Suprapubic skin (tissue), 4 donors: Measurements from ENCODE around the gene MOGAT3.

Experiments used
- EP300 ChIP-seq: sonication (generic); formaldehyde crosslinking; IDR thresholded peaks from one replicate; pipeline ENCODE4 v1.6.1; 2017; ENCODE audit warnings: antibody characterized with exemption
- POLR2A ChIP-seq, 2 donors: fragments of 450-650 bp; IDR thresholded peaks; one replicate each; pipeline ENCODE4 v1.6.1; 2017; ENCODE audit warnings: antibody characterized with exemption in 2 of 2, mild to moderate bottlenecking in 2 of 2, moderate library complexity in 2 of 2
- POLR2AphosphoS5 ChIP-seq, 3 donors: sonication (generic); formaldehyde crosslinking; IDR thresholded peaks; one replicate each; pipeline ENCODE4 v1.6.1; 2017; ENCODE audit warnings: antibody characterized with exemption in 3 of 3
- TF ChIP-seq, protein P1 (sequence below), 2 donors: fragments of 200-600 bp in 1 of 2; fragments of 450-650 bp in 1 of 2; sonication (generic) in 1 of 2; IDR thresholded peaks; one replicate each; pipeline ENCODE4 v1.5.1; 2016 to 2019; ENCODE audit warnings: antibody characterized with exemption in 2 of 2, mild to moderate bottlenecking in 1 of 2, moderate library complexity in 1 of 2

DNA sequence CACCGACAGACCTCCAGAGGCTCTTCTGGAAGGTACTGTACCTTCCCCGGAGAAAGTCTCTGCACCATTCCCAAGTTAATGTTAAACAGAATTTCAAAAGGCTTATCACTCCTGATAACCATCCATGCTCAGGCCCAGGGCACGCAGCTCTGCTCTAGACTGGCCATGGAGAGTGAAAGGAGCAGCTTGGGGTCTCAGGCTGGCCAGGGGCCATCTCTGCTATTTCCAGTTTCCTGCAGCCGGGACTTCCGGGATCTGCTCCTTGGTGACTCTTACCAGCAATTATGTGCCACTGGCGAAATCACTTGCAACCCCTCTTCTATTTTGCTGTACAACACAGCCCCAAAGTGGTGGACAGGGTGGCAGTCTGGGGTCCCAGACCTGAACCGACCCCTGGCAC is 30.8 kb upstream of the MOGAT3 start:
- TF ChIP-seq, protein P1, sequence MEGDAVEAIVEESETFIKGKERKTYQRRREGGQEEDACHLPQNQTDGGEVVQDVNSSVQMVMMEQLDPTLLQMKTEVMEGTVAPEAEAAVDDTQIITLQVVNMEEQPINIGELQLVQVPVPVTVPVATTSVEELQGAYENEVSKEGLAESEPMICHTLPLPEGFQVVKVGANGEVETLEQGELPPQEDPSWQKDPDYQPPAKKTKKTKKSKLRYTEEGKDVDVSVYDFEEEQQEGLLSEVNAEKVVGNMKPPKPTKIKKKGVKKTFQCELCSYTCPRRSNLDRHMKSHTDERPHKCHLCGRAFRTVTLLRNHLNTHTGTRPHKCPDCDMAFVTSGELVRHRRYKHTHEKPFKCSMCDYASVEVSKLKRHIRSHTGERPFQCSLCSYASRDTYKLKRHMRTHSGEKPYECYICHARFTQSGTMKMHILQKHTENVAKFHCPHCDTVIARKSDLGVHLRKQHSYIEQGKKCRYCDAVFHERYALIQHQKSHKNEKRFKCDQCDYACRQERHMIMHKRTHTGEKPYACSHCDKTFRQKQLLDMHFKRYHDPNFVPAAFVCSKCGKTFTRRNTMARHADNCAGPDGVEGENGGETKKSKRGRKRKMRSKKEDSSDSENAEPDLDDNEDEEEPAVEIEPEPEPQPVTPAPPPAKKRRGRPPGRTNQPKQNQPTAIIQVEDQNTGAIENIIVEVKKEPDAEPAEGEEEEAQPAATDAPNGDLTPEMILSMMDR (IDR thresholded peaks at IDR 0.05) = no peak
- no peak for TF ChIP-seq POLR2A (IDR thresholded peaks at IDR 0.05)
- no peak for TF ChIP-seq EP300
- TF ChIP-seq POLR2AphosphoS5 (IDR thresholded peaks at IDR 0.05) = no peak
